GM18909 (cell line): ENCODE results near the gene GRPEL2.
A peak's percentile ranks its signal among the peaks of the same experiment; 100 is the strongest.

Source experiments
- ATAC-seq: cut with Tn5 transposase; IDR thresholded peaks from one replicate; pipeline ENCODE4 v1.9.1; 2021; ENCODE audit warnings: mild to moderate bottlenecking; ENCODE audit not compliant: unreplicated experiment, poor library complexity

Gene GRPEL2

GRCh38 chr5:149374303-149374702 is 29.0 kb downstream of the GRPEL2 start:
- no peak for ATAC-seq

- no peak for ATAC-seq
These were observed 29.5 kb downstream of the GRPEL2 start for GRCh38 chr5:149374801-149375200.

GRCh38 chr5:149375434-149375833 is 30.1 kb downstream of the GRPEL2 start:
- ATAC-seq = no peak

GRCh38 chr5:149376104-149376503 is 30.8 kb downstream of the GRPEL2 start:
- ATAC-seq = no peak

- no peak for ATAC-seq
These were observed 31.6 kb downstream of the GRPEL2 start for GRCh38 chr5:149376711-149377447.

- no peak for ATAC-seq
These were observed 33.0 kb downstream of the GRPEL2 start for GRCh38 chr5:149378241-149378820.

- no peak for ATAC-seq
These were observed 34.0 kb downstream of the GRPEL2 start, which contains the start of gene IL17B for GRCh38 chr5:149379177-149379761. Gene IL17B, minus strand, starts transcription at chr5:149379292. Its CDS starts 67 bp downstream, at chr5:149379225.

- no peak for ATAC-seq
These were observed 34.6 kb downstream of the GRPEL2 start for GRCh38 chr5:149379818-149380374.

- no peak for ATAC-seq
These were observed 35.3 kb downstream of the GRPEL2 start for GRCh38 chr5:149380466-149381121.

- ATAC-seq = peak; percentile 19
These were observed 36.1 kb downstream of the GRPEL2 start for GRCh38 chr5:149381261-149381985.

- peak; percentile 74 for ATAC-seq
These were observed 36.7 kb downstream of the GRPEL2 start for GRCh38 chr5:149381986-149382338.

GRCh38 chr5:149382517-149383220 is 37.4 kb downstream of the GRPEL2 start:
- ATAC-seq = no peak

- no peak for ATAC-seq
These were observed 38.1 kb downstream of the GRPEL2 start for GRCh38 chr5:149383399-149383798.

GRCh38 chr5:149386166-149386565 is 40.9 kb downstream of the GRPEL2 start:
- no peak for ATAC-seq

- no peak for ATAC-seq
These were observed 41.9 kb downstream of the GRPEL2 start for GRCh38 chr5:149387081-149387631.

- ATAC-seq = no peak
These were observed 42.7 kb downstream of the GRPEL2 start for GRCh38 chr5:149387982-149388381.

GRCh38 chr5:149388498-149389190 is 43.3 kb downstream of the GRPEL2 start:
- no peak for ATAC-seq

GRCh38 chr5:149389552-149390495 is 44.5 kb downstream of the GRPEL2 start:
- ATAC-seq = no peak
